ENCODE data around the gene NPC1L1.

The NPC1L1 gene

GRCh38 chr7:44505595-44505994, 35.5 kb downstream of the NPC1L1 start:
- no peak overlapping the region for H3K4me3 ChIP-seq (ENCODE audit: low read length in 2 of 2)
- peaks cover 0 to 2% of the 10 kb centered on the region in 2 donors for H3K27me3 ChIP-seq (ENCODE audit: control insufficient read depth in 2 of 2, insufficient read depth in 2 of 2, low read length in 2 of 2)
- no peak overlapping the region for H3K27ac ChIP-seq (ENCODE audit: low read depth in 2 of 2, low read length in 2 of 2)
- no peaks in the 10 kb centered on the region for H3K4me1 ChIP-seq (ENCODE audit: control insufficient read depth in 2 of 2, insufficient read depth in 2 of 2, low read length in 2 of 2)
- H3K36me3 ChIP-seq (ENCODE audit: control insufficient read depth in 2 of 2, insufficient read depth in 2 of 2, low read length in 2 of 2), result no peaks in the 10 kb centered on the region
- H3K9me3 ChIP-seq (ENCODE audit: control insufficient read depth in 2 of 2, low read length in 2 of 2), result no peaks in the 10 kb centered on the region
- no peak overlapping the region for H3K9ac ChIP-seq (ENCODE audit: low read depth in 1 of 2, low read length in 2 of 2)

GRCh38 chr7:44498230-44498954, 42.7 kb downstream of the NPC1L1 start:
- Histone ChIP-seq H3K27ac (ENCODE audit: low read depth in 2 of 2, low read length in 2 of 2) (no peak overlapping the region), H3K4me1 (ENCODE audit: control insufficient read depth in 2 of 2, insufficient read depth in 2 of 2, low read length in 2 of 2) (no peaks in the 10 kb centered on the region), H3K4me3 (ENCODE audit: low read length in 2 of 2) (no peak overlapping the region), H3K9me3 (ENCODE audit: control insufficient read depth in 2 of 2, low read length in 2 of 2) (no peaks in the 10 kb centered on the region), H3K27me3 (ENCODE audit: control insufficient read depth in 2 of 2, insufficient read depth in 2 of 2, low read length in 2 of 2) (peaks cover 0 to 1% of the 10 kb centered on the region in 2 donors), H3K36me3 (ENCODE audit: control insufficient read depth in 2 of 2, insufficient read depth in 2 of 2, low read length in 2 of 2) (no peaks in the 10 kb centered on the region), H3K9ac (ENCODE audit: low read depth in 1 of 2, low read length in 2 of 2) (no peak overlapping the region)

- Histone ChIP-seq H3K27ac (ENCODE audit: low read depth in 2 of 2, low read length in 2 of 2) (no peak overlapping the region), H3K27me3 (ENCODE audit: control insufficient read depth in 2 of 2, insufficient read depth in 2 of 2, low read length in 2 of 2) (no peaks in the 10 kb centered on the region), H3K4me3 (ENCODE audit: low read length in 2 of 2) (no peak overlapping the region), H3K9me3 (ENCODE audit: control insufficient read depth in 2 of 2, low read length in 2 of 2) (no peaks in the 10 kb centered on the region), H3K4me1 (ENCODE audit: control insufficient read depth in 2 of 2, insufficient read depth in 2 of 2, low read length in 2 of 2) (no peaks in the 10 kb centered on the region), H3K36me3 (ENCODE audit: control insufficient read depth in 2 of 2, insufficient read depth in 2 of 2, low read length in 2 of 2) (no peaks in the 10 kb centered on the region), H3K9ac (ENCODE audit: low read depth in 1 of 2, low read length in 2 of 2) (no peak overlapping the region)
Measured at GRCh38 chr7:44497155-44498027, 43.7 kb downstream of the NPC1L1 start.

DNA sequence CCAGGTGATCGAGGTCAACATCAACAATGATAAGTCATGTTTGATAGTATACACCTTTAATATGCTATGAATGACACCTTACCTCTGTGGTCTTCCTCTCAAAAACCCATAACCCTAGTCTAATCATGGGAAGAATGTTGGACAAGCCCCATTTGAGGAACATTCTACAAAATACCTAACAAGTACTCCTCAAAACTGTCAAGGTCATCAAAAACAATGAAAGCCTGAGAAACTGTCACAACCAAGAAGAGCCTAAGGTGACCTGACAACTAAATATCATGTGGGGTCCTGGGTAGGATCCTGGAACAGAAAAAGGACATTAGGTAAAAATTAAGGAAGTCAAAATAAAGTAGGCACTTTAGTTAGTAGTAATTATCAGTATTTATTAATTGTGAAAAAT, 44.7 kb downstream of the NPC1L1 start:
- H3K27ac ChIP-seq (ENCODE audit: low read depth in 2 of 2, low read length in 2 of 2), result no peak overlapping the region
- no peaks in the 10 kb centered on the region for H3K27me3 ChIP-seq (ENCODE audit: control insufficient read depth in 2 of 2, insufficient read depth in 2 of 2, low read length in 2 of 2)
- H3K9ac ChIP-seq (ENCODE audit: low read depth in 1 of 2, low read length in 2 of 2), result no peak overlapping the region
- H3K9me3 ChIP-seq (ENCODE audit: control insufficient read depth in 2 of 2, low read length in 2 of 2), result no peaks in the 10 kb centered on the region
- no peaks in the 10 kb centered on the region for H3K36me3 ChIP-seq (ENCODE audit: control insufficient read depth in 2 of 2, insufficient read depth in 2 of 2, low read length in 2 of 2)
- no peak overlapping the region for H3K4me3 ChIP-seq (ENCODE audit: low read length in 2 of 2)
- no peaks in the 10 kb centered on the region for H3K4me1 ChIP-seq (ENCODE audit: control insufficient read depth in 2 of 2, insufficient read depth in 2 of 2, low read length in 2 of 2)

- Histone ChIP-seq H3K9me3 (ENCODE audit: control insufficient read depth in 2 of 2, low read length in 2 of 2) (no peaks in the 10 kb centered on the region), H3K36me3 (ENCODE audit: control insufficient read depth in 2 of 2, insufficient read depth in 2 of 2, low read length in 2 of 2) (no peaks in the 10 kb centered on the region), H3K4me3 (ENCODE audit: low read length in 2 of 2) (no peak overlapping the region), H3K27me3 (ENCODE audit: control insufficient read depth in 2 of 2, insufficient read depth in 2 of 2, low read length in 2 of 2) (no peaks in the 10 kb centered on the region), H3K4me1 (ENCODE audit: control insufficient read depth in 2 of 2, insufficient read depth in 2 of 2, low read length in 2 of 2) (peaks cover 0 to 5% of the 10 kb centered on the region in 2 donors), H3K9ac (ENCODE audit: low read depth in 1 of 2, low read length in 2 of 2) (no peak overlapping the region), H3K27ac (ENCODE audit: low read depth in 2 of 2, low read length in 2 of 2) (no peak overlapping the region)
Measured at GRCh38 chr7:44494960-44495359, 46.2 kb downstream of the NPC1L1 start.

- peak overlapping the region; percentile 87 to 93 for H3K9ac ChIP-seq (ENCODE audit: low read depth in 1 of 2, low read length in 2 of 2)
- H3K4me3 ChIP-seq (ENCODE audit: low read length in 2 of 2), result peak overlapping the region; percentile 93 to 97
- H3K27me3 ChIP-seq (ENCODE audit: control insufficient read depth in 2 of 2, insufficient read depth in 2 of 2, low read length in 2 of 2), result no peaks in the 10 kb centered on the region
- H3K36me3 ChIP-seq (ENCODE audit: control insufficient read depth in 2 of 2, insufficient read depth in 2 of 2, low read length in 2 of 2), result no peaks in the 10 kb centered on the region
- H3K27ac ChIP-seq (ENCODE audit: low read depth in 2 of 2, low read length in 2 of 2), result peak overlapping the region in 1 of 2 donors; percentile 95
- peaks cover 13 to 21% of the 10 kb centered on the region in 2 donors for H3K4me1 ChIP-seq (ENCODE audit: control insufficient read depth in 2 of 2, insufficient read depth in 2 of 2, low read length in 2 of 2)
- H3K9me3 ChIP-seq (ENCODE audit: control insufficient read depth in 2 of 2, low read length in 2 of 2), result no peaks in the 10 kb centered on the region
Measured at GRCh38 chr7:44491229-44491628, 49.9 kb downstream of the NPC1L1 start.

- peak within 1 kb of the TSS; percentile 87 to 93 for H3K9ac ChIP-seq (ENCODE audit: low read depth in 1 of 2, low read length in 2 of 2)
Measured at GRCh38 chr7:44490351-44491200, 50.6 kb downstream of the NPC1L1 start, which contains the start of gene NUDCD3. Gene NUDCD3, minus strand, starts transcription at chr7:44490658. Its CDS starts 58 bp downstream, at chr7:44490600.

GRCh38 chr7:44489955-44490350, 51.2 kb downstream of the NPC1L1 start:
- Histone ChIP-seq H3K36me3 (ENCODE audit: control insufficient read depth in 2 of 2, insufficient read depth in 2 of 2, low read length in 2 of 2) (peaks cover 1 to 4% of the 10 kb centered on the region in 2 donors), H3K4me1 (ENCODE audit: control insufficient read depth in 2 of 2, insufficient read depth in 2 of 2, low read length in 2 of 2) (peaks cover 13 to 21% of the 10 kb centered on the region in 2 donors), H3K27ac (ENCODE audit: low read depth in 2 of 2, low read length in 2 of 2) (peak overlapping the region; percentile 95), H3K9me3 (ENCODE audit: control insufficient read depth in 2 of 2, low read length in 2 of 2) (no peaks in the 10 kb centered on the region), H3K9ac (ENCODE audit: low read depth in 1 of 2, low read length in 2 of 2) (peak overlapping the region; percentile 87 to 93), H3K4me3 (ENCODE audit: low read length in 2 of 2) (peak overlapping the region; percentile 93 to 97), H3K27me3 (ENCODE audit: control insufficient read depth in 2 of 2, insufficient read depth in 2 of 2, low read length in 2 of 2) (no peaks in the 10 kb centered on the region)

More at GRCh38 chr7:44490351-44491200, 50.6 kb downstream of the NPC1L1 start, which contains the start of gene NUDCD3:
- Histone ChIP-seq H3K4me3 (ENCODE audit: low read length in 2 of 2) (peak within 1 kb of the TSS; percentile 93 to 97), H3K9me3 (ENCODE audit: control insufficient read depth in 2 of 2, low read length in 2 of 2) (no peaks in the 10 kb centered on the region), H3K27ac (ENCODE audit: low read depth in 2 of 2, low read length in 2 of 2) (peak within 1 kb of the TSS; percentile 95), H3K27me3 (ENCODE audit: control insufficient read depth in 2 of 2, insufficient read depth in 2 of 2, low read length in 2 of 2) (no peaks in the 10 kb centered on the region), H3K36me3 (ENCODE audit: control insufficient read depth in 2 of 2, insufficient read depth in 2 of 2, low read length in 2 of 2) (no peaks in the 10 kb centered on the region), H3K4me1 (ENCODE audit: control insufficient read depth in 2 of 2, insufficient read depth in 2 of 2, low read length in 2 of 2) (peaks cover 13 to 21% of the 10 kb centered on the region in 2 donors)

DNA sequence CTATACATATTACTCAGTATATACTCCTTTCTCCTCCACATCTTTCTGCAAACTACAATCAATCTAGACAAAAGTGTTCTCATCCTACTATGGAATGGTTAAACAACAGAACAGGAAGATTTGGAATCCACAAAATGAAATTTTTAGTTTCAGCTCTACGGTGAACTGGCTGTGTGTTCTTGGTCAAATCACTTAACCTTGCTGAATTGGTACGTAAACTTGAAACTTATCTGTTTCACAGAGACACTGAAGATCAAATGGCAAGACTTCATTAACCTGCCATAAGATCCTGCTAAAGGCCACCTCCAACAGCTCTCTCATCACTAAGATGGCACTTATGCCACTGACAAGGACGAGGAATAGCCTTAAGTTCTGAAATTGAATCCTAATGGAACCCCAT, 52.2 kb downstream of the NPC1L1 start:
- Histone ChIP-seq H3K9ac (ENCODE audit: low read depth in 1 of 2, low read length in 2 of 2) (no peak overlapping the region), H3K27me3 (ENCODE audit: control insufficient read depth in 2 of 2, insufficient read depth in 2 of 2, low read length in 2 of 2) (no peaks in the 10 kb centered on the region), H3K27ac (ENCODE audit: low read depth in 2 of 2, low read length in 2 of 2) (no peak overlapping the region), H3K4me3 (ENCODE audit: low read length in 2 of 2) (peak overlapping the region in 1 of 2 donors; percentile 97), H3K4me1 (ENCODE audit: control insufficient read depth in 2 of 2, insufficient read depth in 2 of 2, low read length in 2 of 2) (peaks cover 13 to 21% of the 10 kb centered on the region in 2 donors), H3K9me3 (ENCODE audit: control insufficient read depth in 2 of 2, low read length in 2 of 2) (no peaks in the 10 kb centered on the region), H3K36me3 (ENCODE audit: control insufficient read depth in 2 of 2, insufficient read depth in 2 of 2, low read length in 2 of 2) (peaks cover 11 to 14% of the 10 kb centered on the region in 2 donors)

Measured in mucosa of rectum (tissue), 2 donors.